GM12878 (cell line): ENCODE results near the gene ANKRD65. TPM values are rescaled to one million over a fixed set of nuclear protein-coding genes. Genes with fewer than 3 reads are reported as not detected.

Experiments used
- BHLHE40 ChIP-seq, 2 experiments: fragments of 450-650 bp in 1 of 2; IDR thresholded peaks; 2 replicates each; pipeline ENCODE4 v1.6.1; 2011 to 2017; ENCODE audit warnings: low read depth in 2 of 2, borderline replicate concordance in 1 of 2, improper control_type of control experiment in 1 of 2, low read length in 1 of 2, mild to moderate bottlenecking in 1 of 2
- CBFB ChIP-seq: IDR thresholded peaks from 2 replicates; pipeline ENCODE4 v1.6.1; 2016; ENCODE audit warnings: antibody characterized with exemption, low read depth
- CBX3 ChIP-seq: fragments of 200-600 bp; sonication (generic); IDR thresholded peaks from 2 replicates; pipeline ENCODE4 v1.6.1; 2016; ENCODE audit warnings: low read depth, borderline replicate concordance
- CHD1 ChIP-seq: IDR thresholded peaks from 2 replicates; pipeline ENCODE4 v1.6.1; 2012; ENCODE audit warnings: low read depth, low read length, improper control_type of control experiment
- CREB1 ChIP-seq: IDR thresholded peaks from 2 replicates; pipeline ENCODE4 v1.6.1; 2012; ENCODE audit warnings: low read depth, mild to moderate bottlenecking, inconsistent platforms
- EGR1 ChIP-seq, 2 experiments: IDR thresholded peaks; 1 replicate in 1 of 2; 2 replicates in 1 of 2; pipeline ENCODE4 v1.6.1; 2011 to 2012; ENCODE audit warnings: low read depth in 2 of 2, low read length in 2 of 2, borderline replicate concordance in 1 of 2, mild to moderate bottlenecking in 1 of 2, moderate library complexity in 1 of 2
- ESRRA ChIP-seq: IDR thresholded peaks from 2 replicates; pipeline ENCODE4 v1.6.1; 2012; ENCODE audit warnings: mild to moderate bottlenecking, low read length, improper control_type of control experiment
- GATAD2B ChIP-seq: fragments of 450-650 bp; conservative IDR thresholded peaks from 2 replicates; pipeline ENCODE4 v1.6.1; 2017; ENCODE audit warnings: low read depth, mild to moderate bottlenecking, moderate library complexity
- LARP7 ChIP-seq: fragments of 450-650 bp; IDR thresholded peaks from 2 replicates; pipeline ENCODE4 v1.6.1; 2017; ENCODE audit warnings: mild to moderate bottlenecking
- POLR2AphosphoS5 ChIP-seq: IDR thresholded peaks from 2 replicates; pipeline ENCODE4 v1.6.1; 2011; ENCODE audit warnings: mild to moderate bottlenecking, low read length, inconsistent platforms
- PRDM15 ChIP-seq: fragments of 450-650 bp; formaldehyde crosslinking; IDR thresholded peaks from 2 replicates; pipeline ENCODE4 v1.4.0; 2020; ENCODE audit warnings: mild to moderate bottlenecking, moderate library complexity
- RB1 ChIP-seq: fragments of 450-650 bp; formaldehyde crosslinking; IDR thresholded peaks from 2 replicates; pipeline ENCODE4 v1.6.1; 2017; ENCODE audit warnings: mild to moderate bottlenecking, borderline replicate concordance
- SMAD1 ChIP-seq: fragments of 450-650 bp; IDR thresholded peaks from 2 replicates; pipeline ENCODE4 v1.6.1; 2018; ENCODE audit warnings: mild to moderate bottlenecking, low read depth; ENCODE audit not compliant: partially characterized antibody
- STAT1 ChIP-seq: fragments of 450-650 bp; conservative IDR thresholded peaks from 2 replicates; pipeline ENCODE4 v1.6.1; 2014; ENCODE audit warnings: antibody characterized with exemption, mild to moderate bottlenecking
- TARDBP ChIP-seq: IDR thresholded peaks from 2 replicates; pipeline ENCODE4 v1.6.1; 2016; ENCODE audit warnings: borderline replicate concordance
- TCF7 ChIP-seq: IDR thresholded peaks from 2 replicates; pipeline ENCODE4 v1.6.1; 2014; ENCODE audit warnings: antibody characterized with exemption, borderline replicate concordance
- ZBTB11 ChIP-seq: fragments of 450-650 bp; formaldehyde crosslinking; IDR thresholded peaks from 2 replicates; pipeline ENCODE4 v1.5.0; 2022; ENCODE audit warnings: mild to moderate bottlenecking, missing genetic modification characterization
- ZSCAN29 ChIP-seq: fragments of 450-650 bp; IDR thresholded peaks from 2 replicates; pipeline ENCODE4 v1.6.1; 2017; ENCODE audit warnings: mild to moderate bottlenecking, moderate library complexity
- polyA plus RNA-seq, 11 experiments: library from polyadenylated mRNA; depleted of rRNA in 4 of 11; unstranded in 6 of 11; stranded (reverse) in 5 of 11; fragments of >200 nt; fragmentation: Nextera tagmentation in 4 of 11; fragmentation: Illumina TruSeq in 1 of 11; extraction: Ambion mirVana in 4 of 11; extraction: Trizol in 1 of 11; gene quantifications; 1 replicate in 1 of 11; 2 replicates in 10 of 11; pipeline versions ENCODE4 v1.2.1 to v1.2.3, GENCODE V29; 2011 to 2016; ENCODE audit warnings: inconsistent platforms in 2 of 11, missing spikeins in 2 of 11, low read depth in 1 of 11
- total RNA-seq, 4 experiments: library from RNA; depleted of rRNA in 3 of 4; stranded (reverse); fragments of >200 nt in 3 of 4; fragmentation: Illumina TruSeq in 1 of 4; extraction: Trizol in 1 of 4; gene quantifications; 2 replicates each; pipeline versions ENCODE4 v1.2.1 to v1.2.3, GENCODE V29; 2013 to 2021
- TF ChIP-seq, protein P1 (sequence below): fragments of 150-350 bp; IDR thresholded peaks from 2 replicates; pipeline ENCODE4 v1.6.1; 2014; ENCODE audit warnings: mild to moderate bottlenecking, low read depth, low read length
- TF ChIP-seq, protein P2 (sequence below): fragments of 450-650 bp; IDR thresholded peaks from 2 replicates; pipeline ENCODE4 v1.6.1; 2017; ENCODE audit warnings: borderline replicate concordance

ANKRD65 gene
- total and polyA plus RNA-seq, 10 of the 15 experiments (the other 5 are each of a cell fraction or from before 2014, with no cell fraction given), result 0.05 to 2.8 (median 0.37) TPM

GRCh38 chr1:1406821-1407635, 14.0 kb downstream of the ANKRD65 start, which contains the start of gene MRPL20 (continued):
- TF ChIP-seq SMAD1 (no peak), CREB1 (no peak), ESRRA (no peak; the same call in 1 of the 2 replicates), CBX3 (no peak), LARP7 (peak; percentile 59), POLR2AphosphoS5 (peak; percentile 96), TCF7 (no peak), BHLHE40 (IDR thresholded peaks at IDR 0.05; ENCODE audit: borderline replicate concordance in 1 of 2, low read depth in 2 of 2, low read length in 1 of 2) (peak; percentile 47 to 82; a peak in 3 of 4 replicates), PRDM15 (no peak), STAT1 (no peak; the same call in 1 of the 2 replicates), CBFB (peak; percentile 67), EGR1 (IDR thresholded peaks at IDR 0.05; ENCODE audit: borderline replicate concordance in 1 of 2, low read depth in 2 of 2, low read length in 2 of 2) (peak; percentile 35 to 71; a peak in 2 of 3 replicates), GATAD2B (peak; percentile 76), CHD1 (no peak), ZBTB11 (CRISPR knock-in tag) (no peak), TARDBP (peak; percentile 83; the same call in 1 of the 2 replicates), ZSCAN29 (0 out of 2 replicates have a peak, but pooled peaks have one; percentile 10), RB1 (peak; percentile 44; the same call in 1 of the 2 replicates)
- TF ChIP-seq, protein P1, sequence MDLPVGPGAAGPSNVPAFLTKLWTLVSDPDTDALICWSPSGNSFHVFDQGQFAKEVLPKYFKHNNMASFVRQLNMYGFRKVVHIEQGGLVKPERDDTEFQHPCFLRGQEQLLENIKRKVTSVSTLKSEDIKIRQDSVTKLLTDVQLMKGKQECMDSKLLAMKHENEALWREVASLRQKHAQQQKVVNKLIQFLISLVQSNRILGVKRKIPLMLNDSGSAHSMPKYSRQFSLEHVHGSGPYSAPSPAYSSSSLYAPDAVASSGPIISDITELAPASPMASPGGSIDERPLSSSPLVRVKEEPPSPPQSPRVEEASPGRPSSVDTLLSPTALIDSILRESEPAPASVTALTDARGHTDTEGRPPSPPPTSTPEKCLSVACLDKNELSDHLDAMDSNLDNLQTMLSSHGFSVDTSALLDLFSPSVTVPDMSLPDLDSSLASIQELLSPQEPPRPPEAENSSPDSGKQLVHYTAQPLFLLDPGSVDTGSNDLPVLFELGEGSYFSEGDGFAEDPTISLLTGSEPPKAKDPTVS, result 0 out of 2 replicates have a peak, but pooled peaks have one; percentile 15
- TF ChIP-seq, protein P2, sequence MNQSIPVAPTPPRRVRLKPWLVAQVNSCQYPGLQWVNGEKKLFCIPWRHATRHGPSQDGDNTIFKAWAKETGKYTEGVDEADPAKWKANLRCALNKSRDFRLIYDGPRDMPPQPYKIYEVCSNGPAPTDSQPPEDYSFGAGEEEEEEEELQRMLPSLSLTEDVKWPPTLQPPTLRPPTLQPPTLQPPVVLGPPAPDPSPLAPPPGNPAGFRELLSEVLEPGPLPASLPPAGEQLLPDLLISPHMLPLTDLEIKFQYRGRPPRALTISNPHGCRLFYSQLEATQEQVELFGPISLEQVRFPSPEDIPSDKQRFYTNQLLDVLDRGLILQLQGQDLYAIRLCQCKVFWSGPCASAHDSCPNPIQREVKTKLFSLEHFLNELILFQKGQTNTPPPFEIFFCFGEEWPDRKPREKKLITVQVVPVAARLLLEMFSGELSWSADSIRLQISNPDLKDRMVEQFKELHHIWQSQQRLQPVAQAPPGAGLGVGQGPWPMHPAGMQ, result no peak
